Liver (tissue), 9 donors: ENCODE measurements around the gene RIPOR1. TPM values are rescaled to one million over a fixed set of nuclear protein-coding genes. Genes with fewer than 3 reads are reported as not detected.

Experiments
- DNase-seq: peaks from one replicate; pipeline ENCODE4 v3.0.0-alpha.2; 2017; ENCODE audit warnings: low spot score
- H3K27ac ChIP-seq, 2 donors: one replicate each; pipeline ENCODE4 v1.7.0; 2013; ENCODE audit warnings: inconsistent platforms in 2 of 2, low read length in 2 of 2, control low read depth in 1 of 2, low read depth in 1 of 2, mild to moderate bottlenecking in 1 of 2
- H3K27me3 ChIP-seq, 4 donors: one replicate each; pipeline versions ENCODE4 v1.6.1 to v1.7.0; 2013; ENCODE audit warnings: low read length in 3 of 4, inconsistent platforms in 1 of 4, mild to moderate bottlenecking in 1 of 4, moderate library complexity in 1 of 4; ENCODE audit not compliant: control insufficient read depth in 4 of 4, insufficient read depth in 4 of 4
- H3K36me3 ChIP-seq, 4 donors: one replicate each; pipeline versions ENCODE4 v1.6.1 to v1.7.0; 2013; ENCODE audit warnings: low read length in 3 of 4, mild to moderate bottlenecking in 3 of 4, low read depth in 1 of 4, moderate library complexity in 1 of 4; ENCODE audit not compliant: control insufficient read depth in 4 of 4, insufficient read depth in 3 of 4
- H3K4me1 ChIP-seq, 4 donors: one replicate each; pipeline versions ENCODE4 v1.6.1 to v1.7.0; 2013; ENCODE audit warnings: low read length in 3 of 4, mild to moderate bottlenecking in 3 of 4, moderate library complexity in 1 of 4; ENCODE audit not compliant: control insufficient read depth in 4 of 4, insufficient read depth in 4 of 4
- H3K4me3 ChIP-seq, 3 donors: one replicate each; pipeline versions ENCODE4 v1.6.1 to v1.7.0; 2013; ENCODE audit warnings: low read length in 3 of 3, control low read depth in 1 of 3, low read depth in 1 of 3, mild to moderate bottlenecking in 1 of 3
- H3K9ac ChIP-seq, 2 donors: one replicate each; pipeline ENCODE4 v1.7.0; 2013; ENCODE audit warnings: low read length in 2 of 2, mild to moderate bottlenecking in 2 of 2, moderate library complexity in 2 of 2, control low read depth in 1 of 2, low read depth in 1 of 2
- H3K9me3 ChIP-seq, 4 donors: one replicate each; pipeline versions ENCODE4 v1.6.1 to v1.7.0; 2013; ENCODE audit warnings: low read length in 3 of 4; ENCODE audit not compliant: control insufficient read depth in 4 of 4
- ATF3 ChIP-seq: IDR thresholded peaks from 2 replicates; pipeline ENCODE4 v1.6.1; 2016; ENCODE audit warnings: antibody characterized with exemption
- CTCF ChIP-seq: fragments of 150-350 bp; IDR thresholded peaks from 2 replicates; pipeline ENCODE4 v1.5.1; 2017; ENCODE audit warnings: improper control_type of control experiment, low read depth, low read length; ENCODE audit not compliant: missing input control
- EGR1 ChIP-seq, 2 donors: IDR thresholded peaks; 2 replicates each; pipeline ENCODE4 v1.6.1; 2016 to 2018; ENCODE audit warnings: antibody characterized with exemption in 2 of 2, low read depth in 2 of 2
- GABPA ChIP-seq, 2 donors: IDR thresholded peaks in 1 of 2; conservative IDR thresholded peaks in 1 of 2; 2 replicates each; pipeline ENCODE4 v1.6.1; 2016; ENCODE audit warnings: antibody characterized with exemption in 2 of 2, mild to moderate bottlenecking in 1 of 2, moderate library complexity in 1 of 2
- HNF4A ChIP-seq, 2 donors: conservative IDR thresholded peaks; 2 replicates each; pipeline ENCODE4 v1.6.1; 2016; ENCODE audit warnings: antibody characterized with exemption in 2 of 2, mild to moderate bottlenecking in 2 of 2
- HNF4G ChIP-seq: IDR thresholded peaks from 2 replicates; pipeline ENCODE4 v1.6.1; 2016; ENCODE audit warnings: antibody characterized with exemption
- JUND ChIP-seq, 2 donors: IDR thresholded peaks; 2 replicates each; pipeline ENCODE4 v1.6.1; 2016; ENCODE audit warnings: antibody characterized with exemption in 2 of 2
- NR2F2 ChIP-seq: IDR thresholded peaks from 2 replicates; pipeline ENCODE4 v1.6.1; 2016; ENCODE audit warnings: antibody characterized with exemption
- RAD21 ChIP-seq, 2 donors: IDR thresholded peaks; 2 replicates each; pipeline ENCODE4 v1.6.1; 2016; ENCODE audit warnings: antibody characterized with exemption in 2 of 2, mild to moderate bottlenecking in 2 of 2
- SP1 ChIP-seq: IDR thresholded peaks from 2 replicates; pipeline ENCODE4 v1.6.1; 2018; ENCODE audit warnings: antibody characterized with exemption, mild to moderate bottlenecking
- TAF1 ChIP-seq: conservative IDR thresholded peaks from 2 replicates; pipeline ENCODE4 v1.6.1; 2016; ENCODE audit warnings: antibody characterized with exemption, mild to moderate bottlenecking
- YY1 ChIP-seq: IDR thresholded peaks from 2 replicates; pipeline ENCODE4 v1.6.1; 2016; ENCODE audit warnings: antibody characterized with exemption, mild to moderate bottlenecking
- ZBTB33 ChIP-seq: IDR thresholded peaks from 2 replicates; pipeline ENCODE4 v1.6.1; 2016; ENCODE audit warnings: antibody characterized with exemption
- WGBS: extraction: QIAGEN DNeasy Blood & Tissue Kit; methylation state at CpG from one replicate; pipeline ENCODE4 v1.1.7; 2013; 5-methylcytosine and 5-hydroxymethylcytosine counted together
- polyA plus RNA-seq, 2 donors: library from polyadenylated mRNA; stranded (reverse) in 1 of 2; unstranded in 1 of 2; fragments of 200-250 nt in 1 of 2; fragments of >200 nt in 1 of 2; fragmentation: Nextera tagmentation in 1 of 2; extraction: Ambion mirVana in 1 of 2; gene quantifications; one replicate each; pipeline versions ENCODE4 v1.2.1 to v1.2.3, GENCODE V29; 2013 to 2015
- total RNA-seq, 2 donors: library from RNA; depleted of rRNA; stranded (reverse); fragments of >200 nt; gene quantifications; one replicate each; pipeline ENCODE4 v1.2.3, GENCODE V29; 2014
- TF ChIP-seq, protein P1 (sequence below): IDR thresholded peaks from 2 replicates; pipeline ENCODE4 v1.6.1; 2016; ENCODE audit warnings: antibody characterized with exemption
- donor health status: healthy.
- donor health status: healthy.
- donor health status: healthy.
- donor health status: healthy.
- donor health status: healthy.

The RIPOR1 gene
- total and polyA plus RNA-seq, 4 donors: 7.6 to 25.2 (median 15.3) TPM

GRCh38 chr16:67481561-67482232, 46.9 kb upstream of the RIPOR1 start:
- H3K36me3 ChIP-seq: peaks cover 0 to 7% (median 1%) of the 10 kb centered on the region in 4 donors
- WGBS: 32% methylated on average over 17 of the region's 17 CpGs

GRCh38 chr16:67482233-67482924, 46.2 kb upstream of the RIPOR1 start:
- Histone ChIP-seq H3K4me3 (peak overlapping the region in 1 of 3 donors; percentile 62), H3K4me1 (peaks cover 10 to 53% (median 44%) of the 10 kb centered on the region in 4 donors), H3K27ac (peak overlapping the region; percentile 66 to 77)

More at GRCh38 chr16:67481561-67482232, 46.9 kb upstream of the RIPOR1 start:
- Histone ChIP-seq H3K4me1 (peaks cover 10 to 53% (median 44%) of the 10 kb centered on the region in 4 donors), H3K9ac (peak overlapping the region; percentile 81 to 82), H3K4me3 (peak overlapping the region; percentile 47 to 62 (median 61)), H3K27me3 (no peaks in the 10 kb centered on the region), H3K27ac (peak overlapping the region; percentile 66 to 77), H3K9me3 (no peaks in the 10 kb centered on the region)
- TF ChIP-seq, protein P1, sequence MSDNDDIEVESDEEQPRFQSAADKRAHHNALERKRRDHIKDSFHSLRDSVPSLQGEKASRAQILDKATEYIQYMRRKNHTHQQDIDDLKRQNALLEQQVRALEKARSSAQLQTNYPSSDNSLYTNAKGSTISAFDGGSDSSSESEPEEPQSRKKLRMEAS: no peak
- peak; percentile 73 for TF ChIP-seq NR2F2
- TF ChIP-seq HNF4A (conservative IDR thresholded peaks at IDR 0.05): peak in 1 of 2 donors; percentile 26
- DNase-seq: peak; percentile 66

GRCh38 chr16:67483150-67483549, 45.5 kb upstream of the RIPOR1 start, which contains the start of gene AGRP:
Gene AGRP (minus strand): TSS chr16:67483547. CDS start chr16:67483398, 149 bp downstream.
- Histone ChIP-seq H3K4me1 (peaks cover 8 to 49% (median 40%) of the 10 kb centered on the region in 4 donors), H3K4me3 (no peak within 1 kb of the TSS), H3K36me3 (peaks cover 0 to 7% (median 1%) of the 10 kb centered on the region in 4 donors), H3K9me3 (no peaks in the 10 kb centered on the region), H3K27me3 (no peaks in the 10 kb centered on the region), H3K9ac (no peak within 1 kb of the TSS), H3K27ac (no peak within 1 kb of the TSS)
- 96% methylated on average over 6 of the region's 6 CpGs for WGBS
- DNase-seq: no peak
- TF ChIP-seq SP1 (no peak), ZBTB33 (no peak), EGR1 (IDR thresholded peaks at IDR 0.05; ENCODE audit: low read depth in 2 of 2) (no peak), GABPA (IDR thresholded peaks at IDR 0.05 in 1 of 2, conservative IDR thresholded peaks at IDR 0.05 in 1 of 2) (no peak), ATF3 (no peak), TAF1 (no peak), JUND (IDR thresholded peaks at IDR 0.05) (no peak), HNF4G (no peak), CTCF (no peak)

More at GRCh38 chr16:67482233-67482924, 46.2 kb upstream of the RIPOR1 start:
- WGBS: 82% methylated on average over 25 of the region's 25 CpGs
- Histone ChIP-seq H3K27me3 (no peaks in the 10 kb centered on the region), H3K9me3 (no peaks in the 10 kb centered on the region), H3K36me3 (peaks cover 0 to 7% (median 1%) of the 10 kb centered on the region in 4 donors), H3K9ac (peak overlapping the region; percentile 81 to 82)
- DNase-seq: no peak
- TF ChIP-seq JUND (IDR thresholded peaks at IDR 0.05): no peak
- TF ChIP-seq ZBTB33: no peak
- TF ChIP-seq TAF1: no peak
- no peak for TF ChIP-seq GABPA (IDR thresholded peaks at IDR 0.05 in 1 of 2, conservative IDR thresholded peaks at IDR 0.05 in 1 of 2)
- no peak for TF ChIP-seq YY1
- no peak for TF ChIP-seq EGR1 (IDR thresholded peaks at IDR 0.05; ENCODE audit: low read depth in 2 of 2)
- no peak for TF ChIP-seq RAD21 (IDR thresholded peaks at IDR 0.05)
- TF ChIP-seq, protein P1: no peak
